Fibroblast of pulmonary artery (primary cell): Measurements from ENCODE around the gene DSTYK.

Experiments used
- DNase-seq: peaks from one replicate; pipeline ENCODE4 v3.0.0-alpha.2; 2010; ENCODE audit warnings: low read depth
- H3K4me3 ChIP-seq: replicated peaks from 2 replicates; pipeline ENCODE4 v1.5.1; 2011; ENCODE audit warnings: low read depth, mild to moderate bottlenecking, control low read depth, low read length, moderate library complexity
- CTCF ChIP-seq: IDR thresholded peaks from 2 replicates; pipeline ENCODE4 v1.5.1; 2011; ENCODE audit warnings: mild to moderate bottlenecking, control low read depth, low read length, inconsistent platforms; ENCODE audit errors: missing control alignments

Gene DSTYK

GRCh38 chr1:205205055-205205454 is 6.4 kb downstream of the DSTYK start:
- TF ChIP-seq CTCF, result no peak
- DNase-seq, result no peak
- no peak overlapping the region for H3K4me3 ChIP-seq

GRCh38 chr1:205204552-205204951 is 7.0 kb downstream of the DSTYK start:
- DNase-seq, result no peak
- H3K4me3 ChIP-seq, result no peak overlapping the region
- TF ChIP-seq CTCF, result no peak

- no peak for TF ChIP-seq CTCF
Observed at GRCh38 chr1:205199931-205200299, 11.6 kb downstream of the DSTYK start.

GRCh38 chr1:205199090-205199930 is 12.2 kb downstream of the DSTYK start:
- no peak for DNase-seq
- H3K4me3 ChIP-seq, result no peak overlapping the region
- no peak for TF ChIP-seq CTCF

More at GRCh38 chr1:205199931-205200299, 11.6 kb downstream of the DSTYK start:
- DNase-seq, result no peak
- no peak overlapping the region for H3K4me3 ChIP-seq

- DNase-seq, result no peak
- no peak for TF ChIP-seq CTCF
- no peak overlapping the region for H3K4me3 ChIP-seq
Observed at GRCh38 chr1:205192287-205192686, 19.2 kb downstream of the DSTYK start.

- no peak overlapping the region for H3K4me3 ChIP-seq
- no peak for TF ChIP-seq CTCF
- DNase-seq, result no peak
Observed at GRCh38 chr1:205191622-205192021, 19.9 kb downstream of the DSTYK start.
